Colonic mucosa (tissue), 4 donors: ENCODE data around the gene JDP2. TPM values are rescaled to one million over a fixed set of nuclear protein-coding genes. Genes with fewer than 3 reads are reported as not detected.

ENCODE experiments used
- DNase-seq: peaks from one replicate; pipeline ENCODE4 v3.0.0-alpha.2; 2020
- H3K27ac ChIP-seq: fragments of 200-600 bp; one replicate; pipeline ENCODE4 v1.8.0; 2021
- H3K27me3 ChIP-seq: fragments of 200-600 bp; one replicate; pipeline ENCODE4 v1.8.0; 2021
- H3K36me3 ChIP-seq: fragments of 200-600 bp; one replicate; pipeline ENCODE4 v1.8.0; 2021
- H3K4me1 ChIP-seq: fragments of 200-600 bp; one replicate; pipeline ENCODE4 v1.8.0; 2021; ENCODE audit warnings: mild to moderate bottlenecking
- H3K4me3 ChIP-seq: fragments of 200-600 bp; one replicate; pipeline ENCODE4 v1.8.0; 2021
- H3K9ac ChIP-seq, 2 donors: one replicate each; pipeline ENCODE4 v1.7.0; 2013; ENCODE audit warnings: control low read depth in 2 of 2, low read depth in 2 of 2, low read length in 2 of 2
- H3K9me3 ChIP-seq: fragments of 200-600 bp; one replicate; pipeline ENCODE4 v1.8.0; 2021
- CTCF ChIP-seq: fragments of 200-600 bp; IDR thresholded peaks from one replicate; pipeline ENCODE4 v1.8.0; 2022; ENCODE audit warnings: antibody characterized with exemption, mild to moderate bottlenecking
- intact Hi-C: fragments of 100-400 bp; cut with DNase I; formaldehyde crosslinking; loops from one replicate; pipeline ENCODE4 v1.14.1; 2022
- total RNA-seq, 2 donors: library from RNA; stranded (reverse); fragmentation: NEBNext Ultra II Directional in 1 of 2; extraction: Animal tissue kit (Norgen Biotek cat#: 25700) in 1 of 2; gene quantifications; one replicate each; pipeline ENCODE4 v1.2.1, GENCODE V29; 2021
- donor health status: healthy.
- donor health status: DM: no; HTN: no; CAD: no.
- donor health status: DM: no; HTN: no; CAD: no.

JDP2 gene
- total RNA-seq, 2 donors from 2014 or later: 19.4 to 37.1 TPM

GRCh38 chr14:75429562-75429961, 1.7 kb downstream of the JDP2 start:
- intact Hi-C loops: loop anchor here (10.0 kb wide), 1 partner anchor 45 kb away; no protein-coding TSS in a partner anchor
- H3K4me3 ChIP-seq: peak overlapping the region; percentile 3
- peak overlapping the region; percentile 26 for H3K27ac ChIP-seq
- H3K36me3 ChIP-seq: no peaks in the 10 kb centered on the region
- no peaks in the 10 kb centered on the region for H3K9me3 ChIP-seq
- H3K4me1 ChIP-seq: peaks cover 11% of the 10 kb centered on the region
- no peaks in the 10 kb centered on the region for H3K27me3 ChIP-seq
- no peak for TF ChIP-seq CTCF
- DNase-seq: no peak
- H3K9ac ChIP-seq: peak overlapping the region in 1 of 2 donors; percentile 82

GRCh38 chr14:75430116-75430515, 2.3 kb downstream of the JDP2 start:
- peak; percentile 32 for DNase-seq
- Histone ChIP-seq H3K27ac (peak overlapping the region; percentile 26), H3K27me3 (no peaks in the 10 kb centered on the region), H3K4me3 (no peak overlapping the region), H3K9ac (peak overlapping the region in 1 of 2 donors; percentile 7), H3K9me3 (no peaks in the 10 kb centered on the region), H3K4me1 (peaks cover 11% of the 10 kb centered on the region), H3K36me3 (no peaks in the 10 kb centered on the region)
- TF ChIP-seq CTCF: no peak
- intact Hi-C loops: no loop called here

GRCh38 chr14:75430526-75430925, 2.7 kb downstream of the JDP2 start:
- TF ChIP-seq CTCF: no peak
- no peak for DNase-seq
- peak overlapping the region; percentile 26 for H3K27ac ChIP-seq
- peak overlapping the region in 1 of 2 donors; percentile 7 for H3K9ac ChIP-seq
- no peaks in the 10 kb centered on the region for H3K9me3 ChIP-seq
- H3K4me1 ChIP-seq: peaks cover 11% of the 10 kb centered on the region
- no peaks in the 10 kb centered on the region for H3K36me3 ChIP-seq
- intact Hi-C loops: no loop called here
- no peaks in the 10 kb centered on the region for H3K27me3 ChIP-seq
- H3K4me3 ChIP-seq: no peak overlapping the region

GRCh38 chr14:75430976-75431375, 3.2 kb downstream of the JDP2 start:
- no peak overlapping the region for H3K27ac ChIP-seq
- TF ChIP-seq CTCF: no peak
- intact Hi-C loops: no loop called here

GRCh38 chr14:75431827-75432226, 4.0 kb downstream of the JDP2 start:
- no peak for DNase-seq
- TF ChIP-seq CTCF: no peak
- Histone ChIP-seq H3K4me1 (peaks cover 11% of the 10 kb centered on the region), H3K9ac (no peak overlapping the region), H3K27ac (no peak overlapping the region), H3K4me3 (no peak overlapping the region), H3K9me3 (no peaks in the 10 kb centered on the region), H3K36me3 (no peaks in the 10 kb centered on the region), H3K27me3 (no peaks in the 10 kb centered on the region)
- intact Hi-C loops: no loop called here

More at GRCh38 chr14:75430976-75431375, 3.2 kb downstream of the JDP2 start:
- H3K9ac ChIP-seq: peak overlapping the region in 1 of 2 donors; percentile 7
- no peaks in the 10 kb centered on the region for H3K36me3 ChIP-seq
- peaks cover 11% of the 10 kb centered on the region for H3K4me1 ChIP-seq
- DNase-seq: no peak
- no peak overlapping the region for H3K4me3 ChIP-seq
- no peaks in the 10 kb centered on the region for H3K9me3 ChIP-seq
- no peaks in the 10 kb centered on the region for H3K27me3 ChIP-seq
